GM12892 (cell line): Measurements from ENCODE around the gene DIAPH1.

Experiments used
- DNase-seq: peaks from one replicate; pipeline ENCODE4 v3.0.0; 2011; ENCODE audit not compliant: insufficient read length
- FAIRE-seq: peaks from 2 replicates; lab custom pipeline; 2011; peaks lifted over from hg19 to GRCh38; lab: Jason Lieb, UNC
- POLR2A ChIP-seq: IDR thresholded peaks from 2 replicates; pipeline ENCODE4 v1.6.1; 2011; ENCODE audit warnings: low read depth, low read length, control low read depth
- POLR2AphosphoS5 ChIP-seq: IDR thresholded peaks from 2 replicates; pipeline ENCODE4 v1.6.1; 2011; ENCODE audit warnings: low read depth, low read length, control low read depth
- TAF1 ChIP-seq: IDR thresholded peaks from 2 replicates; pipeline ENCODE4 v1.6.1; 2011; ENCODE audit warnings: low read depth, mild to moderate bottlenecking, control low read depth, low read length, borderline replicate concordance

The DIAPH1 gene

DNA sequence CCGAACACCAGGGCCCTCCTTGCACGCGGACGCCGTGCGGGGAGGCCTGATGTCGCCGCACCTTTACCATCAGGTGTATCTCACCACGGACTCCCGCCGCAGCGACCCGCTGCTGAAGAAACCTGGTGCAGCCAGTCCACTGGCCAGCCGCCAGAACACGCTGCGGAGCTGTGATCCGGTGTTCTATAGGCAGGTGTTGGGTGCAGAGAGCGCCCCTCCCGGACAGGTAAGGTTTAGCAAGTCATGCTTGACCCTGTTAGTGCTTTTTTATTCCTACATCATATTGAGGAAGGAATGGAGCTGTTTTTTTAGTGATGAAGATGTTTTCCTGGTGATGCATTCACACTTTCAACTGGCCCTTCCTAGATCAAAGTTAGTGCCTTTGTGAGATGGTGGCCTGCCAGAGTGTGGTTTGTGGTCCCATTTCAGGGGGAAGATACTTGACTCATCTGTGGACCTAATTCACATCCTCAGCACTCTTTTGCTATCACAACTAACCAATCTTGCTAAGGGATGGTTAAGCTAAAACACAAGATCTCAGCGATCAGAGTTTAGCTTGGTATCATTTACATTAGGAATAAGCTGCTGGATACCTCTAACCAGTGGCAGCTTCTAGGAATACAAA lies 140.4 kb downstream of the DIAPH1 start:
- no peak for TF ChIP-seq TAF1
- TF ChIP-seq POLR2AphosphoS5 = no peak
- TF ChIP-seq POLR2A = no peak
- DNase-seq = no peak
- FAIRE-seq = peak; percentile 56

DNA sequence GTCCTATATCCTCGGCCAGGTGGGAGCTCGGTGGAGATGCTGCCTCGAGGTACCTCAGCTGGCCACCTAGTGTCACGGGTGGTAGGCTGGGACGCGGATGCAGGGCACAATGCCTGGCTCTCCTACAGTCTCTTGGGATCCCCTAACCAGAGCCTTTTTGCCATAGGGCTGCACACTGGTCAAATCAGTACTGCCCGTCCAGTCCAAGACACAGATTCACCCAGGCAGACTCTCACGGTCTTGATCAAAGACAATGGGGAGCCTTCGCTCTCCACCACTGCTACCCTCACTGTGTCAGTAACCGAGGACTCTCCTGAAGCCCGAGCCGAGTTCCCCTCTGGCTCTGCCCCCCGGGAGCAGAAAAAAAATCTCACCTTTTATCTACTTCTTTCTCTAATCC lies 141.0 kb downstream of the DIAPH1 start:
- no peak for FAIRE-seq
- DNase-seq = no peak
- TF ChIP-seq TAF1 = no peak
- TF ChIP-seq POLR2AphosphoS5 = no peak
- TF ChIP-seq POLR2A = no peak

GRCh38 chr5:141477044-141477575 lies 141.7 kb downstream of the DIAPH1 start:
- TF ChIP-seq POLR2AphosphoS5 = no peak
- no peak for TF ChIP-seq POLR2A
- TF ChIP-seq TAF1 = no peak
- FAIRE-seq = peak; percentile 82

DNA sequence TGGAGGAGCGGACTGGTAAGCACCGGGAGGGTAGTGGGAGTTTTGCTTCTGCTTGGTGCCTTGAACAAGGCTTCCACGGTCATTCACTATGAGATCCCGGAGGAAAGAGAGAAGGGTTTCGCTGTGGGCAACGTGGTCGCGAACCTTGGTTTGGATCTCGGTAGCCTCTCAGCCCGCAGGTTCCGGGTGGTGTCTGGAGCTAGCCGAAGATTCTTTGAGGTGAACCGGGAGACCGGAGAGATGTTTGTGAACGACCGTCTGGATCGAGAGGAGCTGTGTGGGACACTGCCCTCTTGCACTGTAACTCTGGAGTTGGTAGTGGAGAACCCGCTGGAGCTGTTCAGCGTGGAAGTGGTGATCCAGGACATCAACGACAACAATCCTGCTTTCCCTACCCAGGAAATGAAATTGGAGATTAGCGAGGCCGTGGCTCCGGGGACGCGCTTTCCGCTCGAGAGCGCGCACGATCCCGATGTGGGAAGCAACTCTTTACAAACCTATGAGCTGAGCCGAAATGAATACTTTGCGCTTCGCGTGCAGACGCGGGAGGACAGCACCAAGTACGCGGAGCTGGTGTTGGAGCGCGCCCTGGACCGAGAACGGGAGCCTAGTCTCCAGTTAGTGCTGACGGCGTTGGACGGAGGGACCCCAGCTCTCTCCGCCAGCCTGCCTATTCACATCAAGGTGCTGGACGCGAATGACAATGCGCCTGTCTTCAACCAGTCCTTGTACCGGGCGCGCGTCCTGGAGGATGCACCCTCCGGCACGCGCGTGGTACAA lies 142.5 kb downstream of the DIAPH1 start:
- DNase-seq = no peak
- FAIRE-seq = no peak
- TF ChIP-seq TAF1 (no peak), POLR2AphosphoS5 (no peak), POLR2A (no peak)

More at GRCh38 chr5:141477044-141477575, 141.7 kb downstream of the DIAPH1 start:
- DNase-seq = no peak

DNA sequence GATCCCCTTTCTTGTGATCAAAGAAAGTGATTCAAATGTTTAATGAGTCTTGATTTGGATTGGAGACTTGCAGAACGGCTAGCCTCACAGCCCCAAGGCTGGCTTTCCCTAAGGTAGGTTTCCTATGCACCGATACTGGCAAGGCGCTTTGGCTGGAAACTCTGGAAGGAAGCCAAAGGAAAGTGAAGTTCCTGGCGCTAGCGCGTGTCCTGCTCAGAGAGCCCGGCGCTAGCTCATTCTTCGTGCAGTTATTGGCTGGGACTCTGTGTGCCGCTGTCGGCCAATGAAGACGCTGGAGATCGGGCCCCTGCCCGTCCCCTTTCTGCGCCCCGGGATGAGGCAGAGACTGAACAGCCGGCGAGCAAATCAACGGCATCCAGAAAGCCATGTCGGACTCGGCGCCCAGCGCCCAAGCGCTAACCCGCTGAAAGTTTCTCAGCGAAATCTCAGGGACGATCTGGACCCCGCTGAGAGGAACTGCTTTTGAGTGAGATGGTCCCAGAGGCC lies 143.1 kb downstream of the DIAPH1 start, which contains the start of gene PCDHGC3:
Gene PCDHGC3, plus strand, starts transcription at position 342 of the 507 bp plus-strand sequence. Its CDS starts 151 bp downstream, at position 493.
- TF ChIP-seq TAF1 = no peak
- peak; percentile 48; the same call in 1 of the 2 replicates for TF ChIP-seq POLR2A
- TF ChIP-seq POLR2AphosphoS5 = no peak
- DNase-seq (peak; percentile 73), FAIRE-seq (peak; percentile 88)

DNA sequence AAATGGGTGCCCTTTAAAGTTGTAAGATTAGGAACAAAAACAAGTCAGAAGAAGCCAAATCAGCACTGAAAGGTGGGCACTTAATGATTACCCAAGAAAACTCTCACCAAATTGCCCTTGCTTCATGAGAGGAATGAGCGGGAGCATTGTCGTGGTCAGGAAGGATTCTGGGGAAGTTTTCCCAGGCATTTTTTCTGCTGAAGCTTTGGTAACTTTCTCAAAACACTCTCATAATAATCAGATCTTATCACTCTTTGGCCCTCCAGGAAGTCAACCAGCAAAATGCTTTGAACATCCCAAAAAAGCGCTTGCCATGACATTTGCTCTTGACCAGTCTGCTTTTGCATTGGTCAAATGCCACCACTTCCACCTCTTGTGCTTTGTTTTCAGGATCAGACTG lies 153.4 kb downstream of the DIAPH1 start:
- TF ChIP-seq TAF1 (no peak), POLR2A (no peak), POLR2AphosphoS5 (no peak)
- DNase-seq (no peak), FAIRE-seq (no peak)
